GM10847 (cell line): ENCODE data around the gene DHRS12.

Source experiments
- POLR2A ChIP-seq: IDR thresholded peaks from 2 replicates; pipeline ENCODE4 v1.6.1; 2011; ENCODE audit not compliant: insufficient read length; ENCODE audit errors: extremely low read depth

The DHRS12 gene

DNA sequence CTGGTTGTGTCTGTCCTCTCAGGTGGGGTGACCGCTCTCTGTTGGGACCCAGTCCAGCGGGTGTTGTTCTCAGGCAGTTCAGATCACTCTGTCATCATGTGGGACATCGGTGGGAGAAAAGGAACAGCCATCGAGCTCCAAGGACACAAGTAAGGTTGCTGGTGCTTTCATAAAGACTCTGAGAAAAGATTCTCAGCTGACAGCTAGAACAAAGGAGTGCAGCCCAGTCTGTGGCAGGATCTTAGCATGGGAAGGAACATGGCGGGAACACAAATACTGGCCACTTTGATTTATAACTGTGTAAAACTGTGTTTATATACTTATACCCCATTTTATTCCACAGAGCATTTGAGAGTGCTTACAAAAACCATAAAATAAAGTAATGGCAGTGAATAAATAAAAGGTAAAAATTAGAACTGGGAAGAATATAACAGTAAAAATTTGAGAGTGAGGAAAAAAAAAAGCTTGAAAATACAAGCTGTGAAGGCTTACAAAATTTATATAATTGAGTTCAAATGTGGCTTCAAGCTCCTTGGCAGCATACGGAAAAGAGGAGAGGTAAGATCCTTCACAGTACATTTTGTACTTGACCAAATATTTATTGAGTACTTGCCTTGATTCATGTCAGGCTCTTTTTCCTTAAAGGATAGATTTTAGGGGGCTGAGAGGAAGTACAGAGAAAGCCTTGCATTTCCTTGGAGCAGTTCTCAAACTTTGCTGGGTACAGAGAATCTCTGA is 64.8 kb downstream of the DHRS12 start:
- TF ChIP-seq POLR2A: no peak

DNA sequence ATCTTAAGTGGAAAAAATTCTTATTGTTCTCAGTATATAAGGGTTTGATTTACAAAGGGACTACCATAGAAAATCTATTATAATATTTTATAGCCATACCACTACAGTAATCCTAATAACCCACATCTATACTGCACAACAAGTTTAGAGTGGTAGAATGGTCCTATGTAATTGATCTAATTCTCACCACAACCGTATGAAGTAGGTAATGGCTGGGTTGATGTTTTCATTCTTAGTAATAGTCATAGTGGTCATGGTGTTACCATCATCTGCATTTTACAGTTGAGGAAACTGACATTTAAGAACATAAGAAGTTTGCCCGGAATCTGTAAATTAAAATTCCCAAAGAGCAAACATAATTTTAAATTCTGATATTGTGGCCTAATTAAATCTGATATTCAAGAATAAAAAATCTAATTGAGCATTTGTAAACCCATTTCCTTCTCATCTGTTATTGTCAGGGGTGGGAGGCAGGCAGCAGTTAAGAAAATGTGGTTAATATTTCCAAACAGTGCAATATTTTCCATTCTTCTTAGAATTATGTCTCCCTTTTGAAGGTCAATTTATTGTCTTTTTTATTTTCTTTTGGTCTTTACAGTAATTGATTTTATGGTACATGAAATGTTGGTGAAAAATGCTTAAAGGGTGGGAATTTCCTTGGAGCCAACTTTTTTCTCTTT is 65.6 kb downstream of the DHRS12 start:
- no peak for TF ChIP-seq POLR2A

DNA sequence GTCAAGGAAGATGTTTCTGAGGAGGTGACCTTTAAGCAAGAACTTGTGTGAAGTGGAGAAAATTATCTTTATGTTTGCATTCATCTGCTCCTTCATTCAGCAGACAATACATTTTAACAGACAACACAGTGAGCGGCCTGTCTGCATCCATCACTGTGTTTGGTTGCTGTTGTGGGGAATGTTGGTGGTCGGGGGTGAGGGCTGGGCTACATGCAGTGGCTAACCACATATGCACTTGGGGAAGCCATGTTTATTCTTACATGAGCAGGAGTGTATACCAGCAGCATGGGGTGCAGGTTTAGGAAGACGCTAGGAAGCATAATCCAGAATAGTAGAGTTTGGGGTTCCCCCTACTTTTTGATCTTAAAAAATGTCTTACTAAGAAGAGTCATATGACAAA is 66.4 kb downstream of the DHRS12 start:
- TF ChIP-seq POLR2A: no peak

DNA sequence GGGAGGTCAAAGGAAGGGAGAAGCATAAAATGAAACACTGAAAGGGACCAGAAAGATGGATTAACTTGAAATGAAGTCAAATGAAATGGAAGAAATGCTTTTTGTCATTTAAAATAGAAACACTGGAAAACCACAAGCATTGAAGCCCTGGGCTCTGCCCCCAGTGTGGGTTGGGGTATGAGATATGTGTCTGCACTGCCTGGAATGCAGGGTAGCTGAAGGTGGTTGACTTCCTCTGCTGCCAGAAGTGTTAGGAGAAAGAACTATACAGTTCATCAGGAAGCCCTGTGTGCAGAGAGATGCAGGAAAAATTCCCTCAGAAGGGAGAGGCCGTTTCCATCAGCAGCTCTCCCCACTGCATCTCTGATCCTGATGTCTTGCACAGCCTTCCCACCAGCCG is 69.2 kb downstream of the DHRS12 start:
- TF ChIP-seq POLR2A: no peak

DNA sequence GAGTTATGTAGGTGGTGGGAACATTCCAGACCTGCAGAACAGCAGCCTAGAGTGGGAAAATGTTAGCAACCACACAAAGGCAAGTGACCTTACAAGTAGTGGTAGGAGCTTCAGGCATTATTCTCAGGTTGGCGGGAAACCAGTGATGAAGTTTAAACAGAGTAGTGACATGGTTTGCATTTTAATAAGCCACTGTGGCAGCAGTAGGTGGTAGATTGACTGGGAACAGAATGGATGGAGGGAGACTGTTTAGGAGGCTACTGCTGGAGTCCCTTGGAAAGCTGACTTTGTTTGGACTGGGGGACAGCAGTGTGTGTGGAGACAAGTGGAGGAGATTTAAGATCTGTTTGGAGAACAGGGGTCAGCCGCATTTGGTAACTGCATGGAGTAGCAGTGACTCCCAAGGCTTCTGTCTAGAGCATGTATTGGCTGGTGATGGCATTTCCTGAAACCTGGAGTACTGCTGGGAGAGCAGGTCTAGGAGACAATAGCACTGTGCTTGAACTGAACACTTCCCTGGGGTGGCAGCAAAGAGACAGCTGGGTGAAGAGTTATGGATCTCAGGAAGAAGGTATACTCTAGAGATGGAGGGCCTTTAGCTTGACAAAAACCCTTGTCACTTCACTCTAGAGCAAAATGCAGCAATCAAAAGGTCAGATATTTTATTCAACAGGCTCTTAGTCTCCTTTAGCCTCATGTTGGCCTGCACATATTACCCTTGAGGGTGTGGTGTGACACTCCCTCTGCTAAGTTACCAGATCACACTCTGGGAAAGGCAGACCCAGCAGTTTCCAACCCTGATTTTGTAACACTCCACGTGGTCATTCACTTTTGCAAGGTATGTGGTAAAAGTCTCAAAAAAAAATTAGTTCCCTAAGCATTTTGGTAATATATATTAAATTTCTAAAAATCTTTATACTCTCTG is 70.3 kb downstream of the DHRS12 start:
- no peak for TF ChIP-seq POLR2A

DNA sequence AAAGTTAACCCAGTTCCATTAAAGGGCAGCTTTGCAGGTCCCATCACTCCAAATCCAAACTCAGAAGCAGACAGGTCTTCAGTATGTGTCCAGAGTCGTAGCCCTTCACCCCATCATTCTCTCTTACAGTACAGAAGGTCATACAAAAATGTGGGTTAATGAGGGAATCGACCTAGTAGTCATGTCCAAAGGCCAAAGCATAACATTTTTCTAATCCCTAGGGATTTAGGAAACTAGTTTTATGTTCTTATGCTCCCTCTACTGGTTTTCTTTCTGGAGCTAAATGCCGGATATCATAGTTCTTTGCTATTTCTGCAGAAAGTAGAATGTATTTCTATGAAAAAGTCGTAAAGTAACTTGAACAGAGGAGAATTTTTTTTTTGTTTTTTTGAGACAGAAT is 72.2 kb downstream of the DHRS12 start:
- no peak for TF ChIP-seq POLR2A

DNA sequence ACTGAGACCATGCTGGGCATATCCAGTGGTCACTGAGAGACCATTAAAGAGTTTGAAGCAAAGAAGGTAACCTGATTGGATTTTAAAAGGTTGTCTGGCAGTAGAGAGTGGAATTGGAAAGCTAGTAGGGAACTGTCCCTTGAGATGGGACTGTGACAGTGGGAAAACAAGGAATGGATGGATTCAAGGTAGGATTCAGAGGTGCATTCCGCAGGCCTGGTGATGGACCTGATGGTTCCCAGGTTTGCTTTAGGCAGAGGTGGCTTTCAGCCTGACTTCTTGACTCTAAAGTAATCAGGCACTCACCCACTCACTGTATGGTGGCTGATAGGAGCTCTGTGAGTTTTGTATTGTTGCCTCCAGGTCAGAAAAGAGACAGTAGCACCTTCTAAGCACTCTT is 73.0 kb downstream of the DHRS12 start:
- TF ChIP-seq POLR2A: no peak

DNA sequence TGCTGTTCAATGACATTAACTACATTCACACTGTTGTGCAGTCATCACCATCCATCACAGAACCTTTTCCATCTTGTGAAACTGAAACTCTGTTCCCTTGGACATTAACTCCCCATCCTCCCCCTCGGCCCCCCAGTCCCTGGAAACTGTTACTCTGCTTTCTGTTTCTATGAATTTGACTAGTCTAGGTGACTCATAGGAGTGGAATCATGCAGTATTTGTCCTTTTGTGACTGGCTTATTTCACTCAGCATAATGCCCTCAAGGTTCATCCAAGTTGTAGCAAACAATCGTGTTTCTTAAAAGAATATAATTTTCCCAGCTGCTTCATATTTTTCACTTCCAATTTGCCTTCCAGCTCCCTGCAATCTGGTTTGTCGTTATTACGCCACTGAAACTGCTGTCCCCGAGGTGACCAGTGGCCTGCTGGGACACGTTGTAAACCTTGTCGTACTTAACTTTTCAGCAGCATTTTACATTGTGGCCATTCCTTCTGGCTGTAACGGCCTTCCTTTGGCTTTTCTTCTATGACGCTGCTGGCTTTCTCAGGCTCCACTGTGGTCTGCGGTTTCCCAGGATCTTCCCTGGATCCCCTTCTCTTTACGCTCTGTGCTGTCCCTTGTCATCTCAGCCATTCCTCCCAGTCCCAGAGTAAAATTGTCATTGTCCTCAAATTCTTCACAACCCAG is 74.0 kb downstream of the DHRS12 start:
- no peak for TF ChIP-seq POLR2A

DNA sequence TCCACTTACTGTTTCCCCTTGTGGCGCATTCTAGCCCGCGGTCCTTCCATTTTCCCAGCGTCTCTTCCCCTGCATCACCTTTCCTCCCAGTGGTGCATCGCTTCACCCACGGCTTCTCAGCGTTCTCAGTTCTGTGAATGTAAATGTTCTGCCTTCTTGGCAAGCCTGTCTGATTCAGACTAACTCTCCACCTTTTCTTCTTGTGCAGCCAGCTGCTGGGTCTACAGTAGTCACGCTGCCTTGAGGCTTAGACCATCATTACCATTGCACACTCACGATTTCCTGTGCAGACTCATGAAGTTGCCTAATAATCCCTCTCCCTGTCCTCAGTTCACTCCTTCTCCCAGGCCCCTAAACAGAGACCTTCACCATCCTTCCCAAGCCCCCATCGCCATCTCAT is 75.0 kb downstream of the DHRS12 start:
- no peak for TF ChIP-seq POLR2A

DNA sequence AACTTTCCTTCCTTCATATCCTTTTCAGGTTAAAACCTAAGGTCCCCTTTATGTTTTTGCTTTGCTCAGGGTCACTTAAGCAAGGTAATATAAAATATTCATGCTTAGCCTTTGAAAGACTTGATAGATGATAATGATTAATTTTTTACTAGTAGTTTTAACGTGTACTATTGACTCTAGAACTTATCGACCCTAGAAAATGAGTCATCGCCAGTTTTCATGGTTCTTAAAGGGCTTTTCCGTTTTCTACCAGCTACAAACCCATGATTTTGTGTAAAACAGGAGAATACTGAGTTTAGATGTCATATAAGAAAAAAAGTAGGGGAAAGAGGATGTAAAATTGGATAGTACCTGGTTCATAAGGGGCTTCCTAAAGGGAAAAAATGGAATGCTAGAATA is 75.7 kb downstream of the DHRS12 start:
- TF ChIP-seq POLR2A: no peak

DNA sequence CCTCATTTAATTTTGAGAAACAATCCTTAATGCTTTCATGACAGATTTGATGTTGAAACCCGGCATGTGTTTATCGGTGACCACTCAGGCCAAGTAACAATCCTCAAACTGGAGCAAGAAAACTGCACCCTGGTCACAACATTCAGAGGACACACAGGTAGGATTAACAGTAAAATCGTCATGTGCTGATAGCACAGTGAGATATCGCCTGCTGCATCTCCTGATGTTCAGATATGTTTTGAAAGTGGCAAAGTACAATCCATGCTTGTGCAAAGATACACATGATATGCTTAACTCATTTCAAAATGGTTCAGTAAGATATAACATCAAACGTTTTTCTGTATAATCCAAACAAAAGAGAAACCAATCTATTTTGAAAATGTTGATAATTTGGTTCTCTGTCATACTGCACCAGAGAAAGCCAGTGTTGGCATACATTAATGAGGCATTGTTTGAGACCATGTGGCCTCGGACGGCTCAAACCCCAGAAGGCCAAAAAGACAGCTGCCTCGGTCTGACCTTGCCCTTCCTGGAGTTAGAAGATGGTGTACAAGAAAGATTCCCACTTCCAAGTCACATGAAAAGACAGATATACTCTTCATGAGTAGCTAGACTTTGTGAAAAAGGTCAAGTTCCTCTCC is 76.2 kb downstream of the DHRS12 start:
- TF ChIP-seq POLR2A: no peak

DNA sequence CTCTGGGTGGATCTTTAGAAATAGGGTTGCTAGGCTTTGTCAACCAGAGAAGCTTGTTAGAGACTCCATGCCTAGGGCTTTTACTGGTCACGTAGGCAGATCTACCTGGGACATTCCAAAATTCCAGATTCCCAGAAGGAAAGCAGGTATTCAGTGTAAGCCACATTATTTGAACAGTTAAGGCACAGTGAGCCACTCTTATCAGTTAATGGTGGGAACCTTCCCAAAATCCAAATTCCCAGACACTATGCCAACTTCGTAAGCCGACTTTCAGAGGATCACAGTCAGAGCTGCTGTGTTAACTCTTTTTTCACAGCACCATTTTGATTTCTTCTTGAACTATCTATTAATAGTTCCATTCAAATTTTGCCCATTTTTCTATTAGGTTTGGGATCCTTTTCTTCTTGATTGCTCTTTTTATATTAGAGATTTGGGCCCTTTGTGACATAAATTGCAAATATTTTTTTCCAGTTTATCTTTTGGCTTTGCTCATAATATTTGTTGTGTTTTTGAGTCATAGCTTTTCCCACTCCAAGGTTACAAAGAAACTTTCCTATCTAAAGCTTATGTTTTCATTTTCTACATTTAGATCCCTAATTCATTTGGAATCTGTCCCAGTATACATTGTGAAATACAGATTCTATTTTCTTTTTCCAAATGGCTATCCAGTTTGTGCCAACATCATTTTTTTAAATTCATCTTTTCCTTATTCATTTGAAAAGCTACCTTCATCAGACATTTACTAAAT is 77.3 kb downstream of the DHRS12 start:
- TF ChIP-seq POLR2A: no peak

DNA sequence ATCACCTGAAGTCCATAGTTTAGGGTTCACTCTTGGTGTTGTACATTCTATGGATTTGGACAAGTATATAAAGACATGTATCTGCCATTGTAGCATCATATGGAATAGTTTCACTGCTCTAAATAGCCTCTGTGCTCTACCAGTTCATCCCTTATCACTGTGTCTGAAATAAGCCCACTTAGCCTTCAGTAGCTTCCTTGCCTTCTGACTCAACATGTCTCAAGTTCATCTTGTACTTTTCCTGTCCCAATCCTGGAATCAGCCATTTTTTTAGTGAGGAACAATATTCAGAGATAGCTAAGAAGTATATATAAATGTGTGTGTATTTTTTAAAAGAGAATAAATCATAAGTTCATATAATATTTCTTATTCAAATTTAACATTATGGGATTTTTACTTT is 79.2 kb downstream of the DHRS12 start:
- TF ChIP-seq POLR2A: no peak

DNA sequence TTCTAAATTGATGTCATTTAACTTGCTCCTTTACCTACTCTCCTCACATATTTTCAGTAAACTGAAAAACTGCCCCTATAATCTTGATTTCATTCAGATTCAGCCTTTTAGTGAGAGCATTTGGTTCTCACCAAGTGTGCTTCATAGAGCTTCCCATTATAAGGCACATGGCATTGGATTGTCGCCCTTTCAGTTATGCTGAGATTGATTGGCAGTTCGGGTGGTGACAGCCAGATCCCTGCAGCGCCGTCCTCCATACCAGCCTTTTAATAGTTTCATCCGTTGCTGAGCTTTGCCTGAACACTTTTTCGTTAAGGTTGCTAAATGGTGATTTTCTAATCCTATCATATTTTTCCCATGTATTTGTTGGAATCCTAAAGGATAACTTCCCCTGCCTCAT is 80.4 kb downstream of the DHRS12 start:
- TF ChIP-seq POLR2A: no peak
